DND-41 (cell line): ENCODE results near the gene USP5.

Experiments
- ATAC-seq: fragments of 200-7000 bp; cut with Tn5 transposase; 3 replicates; pipeline ENCODE4 v1.9.1; 2021; ENCODE audit warnings: low read depth; ENCODE audit not compliant: insufficient read depth
- DNase-seq: peaks from one replicate; pipeline ENCODE4 v3.0.0-alpha.2; 2020
- H2AFZ ChIP-seq: 2 replicates; pipeline ENCODE4 v1.6.0; 2012; ENCODE audit warnings: low read depth, low read length
- H3K27ac ChIP-seq: 2 replicates; pipeline ENCODE4 v1.5.1; 2012; ENCODE audit warnings: low read length, inconsistent platforms
- H3K27me3 ChIP-seq: fragments of 200-600 bp; sonication (generic); 2 replicates; pipeline ENCODE4 v1.6.0; 2012; ENCODE audit warnings: low read length, mild to moderate bottlenecking, inconsistent platforms; ENCODE audit not compliant: insufficient read depth, poor library complexity
- H3K36me3 ChIP-seq: 2 replicates; pipeline ENCODE4 v1.5.1; 2012; ENCODE audit warnings: low read length, inconsistent platforms; ENCODE audit not compliant: insufficient read depth
- H3K4me1 ChIP-seq: 2 replicates; pipeline ENCODE4 v1.5.1; 2012; ENCODE audit warnings: mild to moderate bottlenecking, low read length; ENCODE audit not compliant: insufficient read depth
- H3K4me2 ChIP-seq: 2 replicates; pipeline ENCODE4 v1.6.0; 2012; ENCODE audit warnings: mild to moderate bottlenecking, moderate library complexity, low read length, inconsistent platforms; ENCODE audit not compliant: insufficient read depth
- H3K4me3 ChIP-seq, 2 experiments: fragments of 200-600 bp in 1 of 2; shearing (Covaris generic) in 1 of 2; 2 replicates each; pipeline ENCODE4 v1.5.1; 2012 to 2016; ENCODE audit warnings: inconsistent platforms in 2 of 2, low read length in 2 of 2, mild to moderate bottlenecking in 2 of 2, low read depth in 1 of 2, moderate library complexity in 1 of 2
- H3K79me2 ChIP-seq: 2 replicates; pipeline ENCODE4 v1.6.0; 2012; ENCODE audit warnings: low read length, inconsistent platforms; ENCODE audit not compliant: insufficient read depth
- H3K9ac ChIP-seq: 2 replicates; pipeline ENCODE4 v1.6.0; 2012; ENCODE audit warnings: low read depth, mild to moderate bottlenecking, inconsistent platforms, low read length, moderate library complexity
- H3K9me3 ChIP-seq: 2 replicates; pipeline ENCODE4 v1.5.1; 2012; ENCODE audit warnings: low read length, moderate library complexity, mild to moderate bottlenecking, inconsistent platforms; ENCODE audit not compliant: insufficient read depth, severe bottlenecking
- H4K20me1 ChIP-seq: 2 replicates; pipeline ENCODE4 v1.6.0; 2012; ENCODE audit warnings: low read length; ENCODE audit not compliant: insufficient read depth
- CTCF ChIP-seq: IDR thresholded peaks from 2 replicates; pipeline ENCODE4 v1.5.1; 2012; ENCODE audit warnings: borderline replicate concordance, low read length, moderate library complexity, mild to moderate bottlenecking; ENCODE audit not compliant: poor library complexity, severe bottlenecking; ENCODE audit errors: extremely low read depth
- EZH2 ChIP-seq: IDR thresholded peaks from 3 replicates; pipeline ENCODE4 v1.6.1; 2012; ENCODE audit warnings: borderline replicate concordance, low read depth, mild to moderate bottlenecking, moderate library complexity, low read length, inconsistent platforms; ENCODE audit not compliant: severe bottlenecking

USP5 gene

GRCh38 chr12:6838854-6839253 is 13.1 kb upstream of the USP5 start:
- TF ChIP-seq CTCF = no peak
- TF ChIP-seq EZH2 = no peak
- no peaks in the 10 kb centered on the region for H3K4me1 ChIP-seq
- H3K36me3 ChIP-seq = no peaks in the 10 kb centered on the region
- H3K4me2 ChIP-seq = no peak overlapping the region
- no peak for ATAC-seq
- H2AFZ ChIP-seq = no peak overlapping the region
- H4K20me1 ChIP-seq = no peaks in the 10 kb centered on the region
- peaks cover 5% of the 10 kb centered on the region for H3K27me3 ChIP-seq
- H3K4me3 ChIP-seq = no peak overlapping the region
- no peak for DNase-seq
- H3K9me3 ChIP-seq = no peaks in the 10 kb centered on the region
- no peak overlapping the region for H3K9ac ChIP-seq
- no peaks in the 10 kb centered on the region for H3K79me2 ChIP-seq
- no peak overlapping the region for H3K27ac ChIP-seq

- no peak for TF ChIP-seq EZH2
- no peak for TF ChIP-seq CTCF
- Histone ChIP-seq H3K27ac (no peak overlapping the region), H3K4me3 (no peak overlapping the region), H3K36me3 (no peaks in the 10 kb centered on the region), H3K4me2 (no peak overlapping the region), H3K9me3 (no peaks in the 10 kb centered on the region), H3K4me1 (no peaks in the 10 kb centered on the region), H4K20me1 (no peaks in the 10 kb centered on the region), H3K27me3 (peaks cover 4% of the 10 kb centered on the region), H3K79me2 (no peaks in the 10 kb centered on the region), H3K9ac (no peak overlapping the region), H2AFZ (no peak overlapping the region)
- DNase-seq (no peak), ATAC-seq (no peak)
Measured at GRCh38 chr12:6839482-6840201, 12.3 kb upstream of the USP5 start.

GRCh38 chr12:6840330-6840729 is 11.6 kb upstream of the USP5 start:
- H3K9ac ChIP-seq = no peak overlapping the region
- no peak overlapping the region for H3K4me2 ChIP-seq
- DNase-seq (no peak), ATAC-seq (no peak)
- H2AFZ ChIP-seq = no peak overlapping the region
- H3K4me3 ChIP-seq = no peak overlapping the region
- no peaks in the 10 kb centered on the region for H3K36me3 ChIP-seq
- H3K4me1 ChIP-seq = no peaks in the 10 kb centered on the region
- no peak for TF ChIP-seq EZH2
- TF ChIP-seq CTCF = no peak
- no peak overlapping the region for H3K27ac ChIP-seq
- H3K79me2 ChIP-seq = no peaks in the 10 kb centered on the region
- peaks cover 4% of the 10 kb centered on the region for H3K27me3 ChIP-seq
- H4K20me1 ChIP-seq = no peaks in the 10 kb centered on the region
- H3K9me3 ChIP-seq = no peaks in the 10 kb centered on the region
